NCI-H510A (cell line): ENCODE data around the gene TMEM17.

Source experiments
- DNase-seq: peaks from one replicate; lab custom pipeline; 2025; lab: John Stamatoyannopoulos, UW

Gene TMEM17

DNA sequence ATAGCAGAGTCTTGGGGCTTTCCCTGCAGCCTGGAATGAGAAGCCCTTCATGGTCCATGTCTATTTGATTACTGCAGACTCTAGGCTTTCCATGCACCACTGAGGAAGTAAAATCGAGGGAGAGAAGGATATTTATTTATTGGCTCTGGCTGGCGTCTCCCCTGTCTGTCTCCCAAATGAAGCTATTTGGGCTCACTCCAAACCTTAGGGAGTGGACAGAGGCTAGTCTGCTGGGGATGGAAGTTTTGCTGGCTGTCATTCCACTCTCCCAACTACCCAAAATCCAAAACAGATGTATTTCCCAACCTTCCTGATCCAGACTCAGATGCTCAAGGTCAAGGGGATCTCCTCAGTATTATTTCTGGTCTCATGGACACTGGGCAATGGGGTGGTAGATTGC is 33.7 kb downstream of the TMEM17 start:
- no peak for DNase-seq

DNA sequence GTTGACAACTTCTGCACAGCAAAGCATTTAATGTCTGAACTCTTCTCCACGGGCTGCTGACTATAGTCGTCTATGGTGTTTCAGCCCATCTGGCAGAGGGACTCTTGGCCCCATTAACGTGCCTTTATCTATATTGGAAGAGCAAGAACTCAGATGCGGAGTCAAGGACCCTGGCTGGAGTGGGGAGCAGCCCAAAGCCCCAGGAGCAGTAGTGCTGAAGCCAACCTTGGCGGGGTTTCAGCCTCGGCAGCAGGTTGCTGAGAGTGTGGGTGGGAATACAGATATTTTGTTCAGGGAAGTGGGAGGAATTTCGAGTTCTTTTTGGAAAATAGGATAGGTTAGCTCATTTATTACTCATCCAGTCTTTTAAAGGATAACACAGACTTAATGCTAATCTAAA is 34.2 kb downstream of the TMEM17 start:
- no peak for DNase-seq

DNA sequence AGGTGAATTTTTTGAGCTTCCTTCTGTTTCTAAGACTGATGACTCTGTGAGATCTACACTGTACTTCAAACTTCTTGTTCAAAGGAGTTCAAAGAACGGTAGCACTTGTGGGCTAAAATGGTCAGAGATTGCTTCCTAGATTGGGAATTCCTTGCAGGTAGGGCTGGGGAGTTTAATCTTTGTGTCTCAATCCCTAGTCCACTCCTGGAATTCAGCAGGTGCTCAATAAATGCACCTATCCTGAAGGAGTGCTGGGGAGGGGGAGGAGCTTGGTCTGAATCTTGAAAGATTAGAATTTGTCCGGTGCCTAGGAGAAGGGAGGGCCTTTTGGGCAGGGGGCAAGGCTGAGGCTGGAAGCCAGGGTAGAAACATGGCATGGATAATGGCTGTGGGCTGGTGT is 34.6 kb downstream of the TMEM17 start:
- no peak for DNase-seq

DNA sequence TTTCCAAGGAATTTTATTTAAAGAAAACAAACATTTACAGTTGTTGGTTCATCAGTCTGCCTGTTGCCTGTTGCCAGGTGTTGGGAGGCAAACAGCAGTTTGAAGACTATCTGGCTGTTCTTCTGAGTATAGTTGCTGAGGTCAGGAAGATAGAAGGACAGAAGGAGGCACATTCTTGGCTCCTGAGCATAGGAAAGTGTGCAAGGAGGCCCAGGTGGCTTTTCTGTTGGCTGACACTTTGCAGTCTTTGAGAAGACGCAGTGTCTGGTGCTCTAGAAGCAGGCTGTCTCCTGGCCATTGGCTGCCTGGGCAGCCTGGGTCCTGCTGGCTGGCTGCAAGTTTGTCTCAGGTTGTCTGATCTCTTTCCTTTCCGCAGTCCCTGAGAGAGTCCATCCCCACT is 36.4 kb downstream of the TMEM17 start:
- DNase-seq = no peak

- DNase-seq = no peak
These were observed 36.9 kb downstream of the TMEM17 start for GRCh38 chr2:62469114-62469513.

GRCh38 chr2:62467475-62468321 is 38.3 kb downstream of the TMEM17 start:
- DNase-seq = peak; percentile 41

GRCh38 chr2:62467100-62467474 is 38.9 kb downstream of the TMEM17 start:
- DNase-seq = peak; percentile 15

DNA sequence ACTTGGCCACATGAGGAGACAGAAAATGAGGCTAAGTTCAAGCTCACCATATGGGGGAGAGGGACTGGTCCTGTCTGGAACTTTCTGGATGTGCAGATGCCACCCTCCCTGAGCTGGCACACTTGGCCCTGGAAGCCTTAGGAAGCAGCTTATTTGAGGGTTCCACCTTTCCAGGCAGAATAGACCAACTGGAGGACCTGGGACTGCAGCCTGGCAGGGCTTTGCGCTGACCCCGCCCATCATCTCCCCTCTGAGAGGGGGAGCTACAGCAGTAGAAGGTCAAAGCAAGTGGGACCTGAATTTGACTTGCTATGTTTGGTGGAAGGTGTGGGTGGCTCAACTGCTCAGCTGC is 39.5 kb downstream of the TMEM17 start:
- DNase-seq = no peak

DNA sequence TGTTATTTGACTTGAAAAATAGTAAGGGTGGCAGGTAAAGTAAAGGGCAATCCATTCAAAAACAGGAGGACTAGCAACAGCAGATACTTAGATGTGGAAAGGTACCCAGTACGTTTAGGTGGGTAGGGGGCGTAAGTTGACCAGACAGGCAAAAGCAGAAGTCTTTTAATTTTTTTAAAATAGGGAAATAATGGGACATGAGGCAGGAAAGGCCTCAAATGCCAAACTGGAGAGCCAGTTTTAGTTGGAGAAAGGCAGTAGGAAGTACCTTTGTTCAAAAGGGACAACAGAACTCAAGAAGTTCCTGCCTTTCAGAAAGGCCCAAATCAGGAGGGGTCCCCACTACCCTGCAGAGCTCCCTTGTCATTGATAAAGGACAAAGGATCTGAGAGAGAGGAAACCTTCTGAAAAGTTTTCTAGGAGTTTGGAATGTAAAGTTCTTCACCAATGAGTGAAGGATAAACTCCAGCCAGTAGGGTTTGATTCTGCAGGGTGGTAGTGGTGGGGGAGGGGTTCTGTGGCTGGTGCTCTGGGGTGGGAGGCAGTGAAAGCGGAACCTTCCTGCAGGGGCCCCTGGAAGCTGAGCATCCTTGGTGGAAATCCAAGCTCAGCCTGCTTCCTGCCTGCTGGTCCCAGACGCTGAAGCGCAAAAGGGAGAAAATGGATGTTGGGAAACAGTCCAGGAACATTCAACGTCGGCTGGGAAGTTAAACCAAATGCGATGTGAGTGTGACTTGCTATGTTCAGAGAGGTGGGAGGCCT is 40.1 kb downstream of the TMEM17 start:
- DNase-seq = no peak

GRCh38 chr2:62465039-62465740 is 40.8 kb downstream of the TMEM17 start:
- DNase-seq = no peak

DNA sequence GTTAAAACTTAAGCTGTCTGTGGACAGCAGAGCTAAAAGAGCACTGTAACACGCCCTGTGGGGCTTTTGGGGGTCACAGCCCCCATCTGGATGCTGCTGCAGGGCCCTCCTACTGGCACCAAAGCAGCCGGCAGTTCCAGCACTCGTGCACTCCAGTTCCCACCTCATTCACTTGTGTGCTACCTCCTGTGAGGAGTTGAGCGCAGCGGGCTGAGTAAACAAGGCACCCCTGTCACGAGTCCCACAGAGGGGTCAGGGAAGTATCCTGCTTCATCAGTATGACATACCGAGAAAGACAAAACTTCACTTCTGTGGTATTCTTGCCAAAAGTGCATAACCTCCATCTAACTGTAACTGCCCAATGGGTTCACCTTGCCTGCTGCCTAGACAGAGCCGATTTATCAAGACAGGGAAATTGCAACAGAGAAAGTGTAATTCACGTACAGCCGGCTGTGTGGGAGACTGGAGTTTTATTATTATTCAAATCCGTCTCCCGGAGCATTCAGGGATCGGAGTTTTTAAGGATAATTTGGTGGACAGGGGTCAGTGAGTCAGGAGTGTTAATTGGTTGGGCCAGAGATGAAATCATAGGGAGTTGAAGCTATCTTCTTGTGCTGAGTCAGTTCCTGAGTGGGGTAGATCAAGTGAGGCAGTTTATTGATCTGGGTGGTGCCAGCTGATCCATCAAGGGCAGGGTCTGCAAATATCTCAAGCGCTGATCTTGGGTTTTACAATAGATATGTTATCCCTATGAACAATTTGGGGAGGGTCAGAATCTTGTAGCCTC is 41.6 kb downstream of the TMEM17 start:
- no peak for DNase-seq

GRCh38 chr2:62462211-62462610 is 43.8 kb downstream of the TMEM17 start:
- DNase-seq = no peak

DNA sequence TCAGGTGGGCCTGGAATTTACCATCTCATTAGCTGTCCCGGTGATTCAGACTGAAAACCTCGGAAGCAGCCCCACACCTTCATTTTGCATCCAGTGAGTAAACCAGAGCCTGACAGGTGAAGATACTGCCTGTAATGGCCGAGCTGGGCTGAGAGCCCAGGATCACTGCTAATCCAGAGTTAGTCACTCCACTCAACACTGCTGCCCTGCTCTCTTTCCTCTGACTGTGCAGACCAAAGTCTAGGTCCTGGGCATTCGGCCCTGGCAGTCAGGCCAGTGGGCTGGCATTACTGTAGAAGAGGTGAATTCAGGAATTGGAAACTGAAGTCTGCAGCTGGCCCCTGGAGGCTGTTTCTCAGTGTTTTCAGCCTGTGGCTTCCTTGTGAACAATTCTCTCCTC is 44.3 kb downstream of the TMEM17 start:
- DNase-seq = no peak

DNA sequence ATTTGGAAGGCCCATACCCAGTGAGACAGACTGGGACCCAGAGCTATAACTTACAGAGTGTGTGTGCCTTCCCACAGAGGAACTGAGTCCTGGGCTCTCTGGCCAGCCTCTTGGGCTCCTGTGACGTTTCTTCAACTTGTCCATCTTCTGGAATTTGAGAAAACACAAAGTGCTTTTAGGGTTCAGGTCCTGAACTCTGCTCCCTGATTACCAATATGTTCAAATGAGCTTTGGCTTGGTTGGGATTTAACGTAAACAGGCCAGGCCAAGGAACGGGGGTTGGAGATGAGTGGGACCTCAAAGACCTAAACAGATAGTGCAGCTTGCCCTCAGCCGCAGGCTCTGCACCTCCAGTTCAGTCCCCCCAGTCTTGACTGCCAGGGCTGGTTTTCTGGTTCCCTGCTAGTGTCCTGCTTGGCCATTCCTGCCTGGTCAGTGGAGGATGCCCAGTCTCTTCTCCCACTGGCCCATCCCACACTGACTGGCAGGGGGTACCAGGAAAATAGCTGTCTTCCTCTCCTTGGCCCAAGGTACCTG is 44.9 kb downstream of the TMEM17 start:
- DNase-seq = no peak

DNA sequence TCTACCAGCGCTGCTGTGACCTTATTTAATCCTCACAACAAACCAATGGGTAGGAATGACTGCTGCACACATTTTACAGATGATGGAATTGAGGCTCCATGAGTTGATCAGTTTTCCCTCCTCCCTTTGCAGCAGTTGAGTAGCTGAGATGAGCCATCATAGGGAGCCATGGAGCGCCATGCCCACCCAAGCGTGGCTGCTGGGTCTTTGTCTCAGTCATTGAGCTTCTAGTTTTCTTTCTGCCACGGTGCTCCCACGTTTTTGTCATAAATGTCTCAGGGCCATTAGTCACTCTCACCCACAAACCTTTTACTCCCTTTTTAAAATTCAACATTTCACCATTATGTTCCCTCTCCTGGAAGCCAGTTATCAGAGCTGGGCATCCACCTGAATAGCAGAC is 45.8 kb downstream of the TMEM17 start:
- no peak for DNase-seq

- no peak for DNase-seq
These were observed 46.3 kb downstream of the TMEM17 start for GRCh38 chr2:62459672-62460071.

GRCh38 chr2:62459106-62459505 is 46.9 kb downstream of the TMEM17 start:
- DNase-seq = no peak

DNA sequence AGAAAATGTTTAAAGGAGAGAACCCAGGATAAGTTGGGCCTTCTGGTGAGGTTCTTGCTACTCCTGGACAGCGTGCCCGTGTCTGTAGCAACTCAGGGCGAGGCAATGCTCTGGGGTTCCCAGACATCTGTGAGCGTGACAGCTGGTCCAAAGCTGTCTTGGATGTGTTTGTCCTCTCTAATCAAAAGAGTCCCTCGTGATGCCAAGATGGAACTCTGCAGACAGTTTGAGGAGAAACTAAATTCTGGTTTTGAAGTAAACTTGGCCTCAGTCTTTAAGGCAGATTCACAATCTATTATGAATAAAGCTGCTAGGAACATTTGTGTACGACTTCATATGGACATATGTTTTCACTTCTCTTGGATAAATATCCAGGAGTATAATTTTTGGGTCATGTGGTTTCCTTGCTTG is 47.3 kb downstream of the TMEM17 start:
- DNase-seq = no peak

DNA sequence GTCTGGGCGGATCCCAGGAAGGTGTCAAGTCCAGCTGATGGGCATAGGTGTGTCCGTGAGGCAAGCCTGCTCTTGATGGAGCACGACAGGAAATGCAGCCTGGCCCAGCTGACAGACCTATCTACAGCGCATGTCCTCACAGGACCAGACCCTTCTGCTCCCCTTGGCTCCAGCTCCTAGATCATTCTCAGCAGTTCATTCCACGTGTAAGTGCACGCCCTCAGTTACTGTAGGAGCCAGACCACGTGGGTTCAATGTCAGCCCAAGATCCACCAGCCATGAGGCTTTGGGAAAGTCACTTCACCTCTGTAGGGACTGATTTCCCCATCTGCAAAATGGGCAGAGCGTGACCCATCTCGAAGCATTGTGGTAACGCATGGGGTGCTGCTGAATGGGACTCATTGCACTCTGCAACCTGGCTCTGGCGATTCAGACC is 47.8 kb downstream of the TMEM17 start:
- no peak for DNase-seq

GRCh38 chr2:62457556-62457955 is 48.4 kb downstream of the TMEM17 start:
- DNase-seq = no peak

DNA sequence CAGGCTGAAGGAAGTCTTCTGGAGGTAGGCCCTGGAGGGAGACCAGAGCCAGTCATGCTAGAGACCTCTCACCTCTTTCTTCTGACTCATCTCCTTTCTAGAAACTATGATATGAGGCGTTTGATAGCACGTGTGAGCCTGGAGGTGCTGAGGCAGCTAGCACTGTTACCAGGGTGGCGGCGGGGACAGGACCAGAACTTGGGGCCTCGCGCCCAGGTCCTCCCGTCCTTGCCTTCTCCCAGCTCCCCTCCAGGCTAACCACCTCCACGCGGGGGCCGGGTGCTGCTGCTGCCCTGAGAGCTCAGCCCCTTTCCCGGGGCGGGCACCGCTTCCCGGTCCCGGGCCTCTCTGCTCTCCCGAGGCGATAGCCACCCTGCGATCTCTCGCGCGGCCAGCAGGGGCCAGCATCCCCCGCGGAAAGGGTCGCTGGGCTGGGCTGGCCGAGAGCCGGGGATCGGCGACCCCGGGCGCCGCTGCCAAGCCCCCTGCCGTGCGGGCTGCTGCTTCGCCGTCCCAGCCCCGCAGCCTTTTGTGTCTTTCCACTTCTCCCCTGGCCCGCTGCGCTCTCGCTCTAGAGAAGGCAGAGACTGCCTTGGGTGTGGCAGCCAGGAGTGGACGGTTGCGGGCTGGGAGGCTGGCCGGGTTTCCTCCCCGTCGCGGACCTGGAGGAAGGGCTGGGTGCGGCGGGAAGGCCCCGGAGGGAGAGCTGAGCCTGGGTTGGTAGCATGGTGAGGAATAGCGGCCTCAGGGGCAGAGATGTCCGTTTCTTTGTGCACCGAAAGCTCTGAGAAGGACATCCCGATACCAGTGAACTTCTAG is 49.1 kb downstream of the TMEM17 start:
- peak; percentile 38 for DNase-seq
